Measurements from ENCODE around the gene FGFR2. TPM values are rescaled to one million over a fixed set of nuclear protein-coding genes. Genes with fewer than 3 reads are reported as not detected.

Gene FGFR2
- total RNA-seq, 1 donor from 2014 or later, result 22.6 TPM

DNA sequence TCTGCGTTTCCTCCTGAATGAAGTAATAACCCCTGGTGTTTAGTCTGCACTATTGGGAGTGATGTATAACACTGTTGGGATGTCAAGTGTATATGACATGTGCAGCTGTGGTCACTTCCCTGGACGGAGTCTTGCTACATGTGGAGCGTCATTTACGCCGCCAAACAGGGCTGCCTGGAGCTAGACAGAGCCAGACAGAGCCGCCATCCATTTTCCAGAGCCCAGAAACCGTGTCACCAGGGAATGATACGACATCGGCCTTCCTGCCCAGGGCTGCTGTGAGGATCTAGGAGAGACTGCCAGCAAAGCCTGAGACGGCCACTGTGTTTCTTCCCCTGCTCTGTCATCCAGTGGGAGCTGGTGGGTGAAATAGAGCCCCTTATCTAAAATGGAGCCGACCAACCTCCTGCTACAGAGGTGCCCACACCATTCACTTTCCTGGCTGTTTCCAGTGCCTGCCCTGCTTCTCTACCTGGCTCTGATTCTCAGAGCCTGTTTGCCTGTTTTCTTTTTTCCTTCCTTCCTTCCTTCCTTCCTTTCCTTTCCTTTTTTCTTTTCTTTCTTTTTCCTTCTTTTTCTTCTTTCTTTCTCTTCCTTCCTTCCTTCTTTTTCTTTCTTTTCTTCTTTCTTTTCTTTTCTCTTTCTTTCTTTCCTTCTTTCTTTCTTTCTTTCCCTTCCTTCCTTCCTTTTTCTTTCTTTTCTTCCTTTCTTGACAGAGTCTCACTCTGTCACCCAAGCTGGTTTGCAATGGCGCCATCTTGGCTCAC, 13.3 kb upstream of the FGFR2 start:
- ATAC-seq, result no peak
- no peak for DNase-seq (ENCODE audit: low spot score)

DNA sequence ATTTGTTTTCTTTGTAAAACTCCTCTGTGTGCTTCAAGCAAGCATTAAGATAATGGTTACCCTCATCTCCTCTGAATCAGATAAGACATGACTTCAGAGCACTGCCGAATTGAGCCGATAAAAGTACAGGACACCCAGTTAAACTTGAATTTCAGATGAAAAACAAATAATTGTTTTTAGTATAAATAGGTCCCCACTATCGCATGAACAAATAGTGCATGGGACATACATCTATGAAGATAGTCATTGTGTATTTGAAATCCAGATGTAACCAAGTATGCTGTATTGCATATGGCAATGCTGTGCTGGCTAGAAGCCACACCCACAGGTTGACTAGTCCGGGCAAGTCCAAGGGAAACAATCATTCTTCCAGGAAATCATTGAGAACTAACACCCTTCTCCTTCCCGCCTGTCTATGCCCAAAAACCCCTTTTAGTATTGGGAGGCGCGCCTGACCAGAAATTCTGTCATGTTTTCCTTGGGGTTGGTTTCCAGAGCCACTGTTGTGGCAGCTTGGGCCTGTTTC, 12.6 kb upstream of the FGFR2 start:
- DNase-seq (ENCODE audit: low spot score) (no peak), ATAC-seq (no peak)

DNA sequence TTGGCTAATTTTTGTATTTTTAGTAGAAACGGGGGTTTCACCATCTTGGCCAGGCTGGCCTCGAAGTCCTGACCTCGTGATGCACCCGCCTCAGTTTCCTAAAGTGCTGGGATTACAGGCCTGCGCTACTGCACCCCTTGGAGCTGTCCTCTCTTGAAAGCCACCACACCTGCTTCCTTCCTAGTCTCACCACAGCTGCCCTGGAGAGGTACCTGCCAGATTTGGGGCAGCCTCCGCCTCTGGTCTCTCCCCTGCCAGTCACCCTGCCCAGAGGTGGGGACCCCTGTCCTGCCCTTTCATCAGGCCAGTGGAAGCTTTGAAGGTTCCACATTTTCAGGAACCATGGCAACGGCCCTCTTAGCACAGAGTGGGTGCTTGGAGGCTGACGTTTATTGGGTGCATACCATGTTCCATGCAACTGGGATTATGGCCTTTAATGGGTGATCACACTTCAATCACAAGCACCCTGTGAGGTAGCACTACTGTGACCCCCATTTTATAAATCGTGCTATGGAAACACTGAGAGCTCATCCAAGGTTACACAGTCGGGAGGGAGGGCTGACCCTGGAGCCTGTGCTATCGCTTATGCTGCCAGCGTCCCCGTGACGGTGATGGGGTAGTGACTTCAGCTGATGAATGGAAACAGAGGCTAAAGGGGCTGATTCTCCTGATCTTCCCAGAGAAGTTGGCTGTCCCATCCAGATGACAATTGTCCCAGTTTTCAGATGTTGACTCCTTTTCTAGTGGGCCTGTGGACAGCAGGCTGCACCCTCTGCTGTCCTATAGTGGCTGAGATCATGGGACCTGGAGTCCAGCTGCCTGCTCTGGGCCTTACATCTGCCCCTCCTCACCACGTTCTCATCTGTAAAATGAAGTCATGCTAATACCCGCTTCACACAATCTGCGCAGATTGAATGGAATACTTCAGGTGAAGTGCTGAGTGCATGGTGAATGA, 11.5 kb upstream of the FGFR2 start:
- ATAC-seq (no peak), DNase-seq (ENCODE audit: low spot score) (peak; percentile 10)

DNA sequence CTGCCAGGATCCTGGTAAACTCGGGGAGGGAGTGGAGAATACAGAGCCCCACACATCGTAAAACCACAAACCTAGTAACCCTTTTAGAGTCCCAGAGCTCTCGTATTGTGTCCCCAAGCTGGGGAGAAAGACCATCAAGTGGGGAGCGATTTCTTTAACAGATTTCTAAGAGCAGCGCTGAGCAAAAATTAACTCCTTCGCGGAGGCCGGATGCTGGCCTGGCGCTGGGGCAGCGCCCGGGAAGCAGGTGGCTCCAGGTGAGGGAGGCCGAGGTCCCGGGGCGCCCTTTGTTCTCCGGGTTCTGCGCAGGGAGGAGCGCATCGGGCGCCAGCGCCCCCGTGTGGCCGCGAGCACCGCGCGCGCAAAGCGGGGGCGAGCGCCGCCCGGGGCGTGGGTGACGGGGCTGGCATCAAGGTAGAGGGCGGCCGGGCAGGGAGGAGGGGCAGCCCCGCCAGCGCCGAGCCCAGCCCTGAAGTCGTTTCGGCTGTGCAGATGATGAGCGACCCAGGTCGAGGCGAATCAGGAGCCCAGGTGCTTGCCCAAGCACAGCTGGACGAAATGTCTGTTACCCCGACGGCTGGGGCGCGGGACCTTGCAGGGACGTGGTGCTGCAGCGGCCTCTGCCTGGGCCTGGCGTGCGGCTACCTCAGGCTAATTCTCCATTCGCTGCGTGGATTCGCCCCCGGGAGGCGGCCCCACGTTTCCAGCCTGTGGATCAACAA, 10.4 kb upstream of the FGFR2 start:
- ATAC-seq, result peak; percentile 97
- DNase-seq (ENCODE audit: low spot score), result peak; percentile 69

DNA sequence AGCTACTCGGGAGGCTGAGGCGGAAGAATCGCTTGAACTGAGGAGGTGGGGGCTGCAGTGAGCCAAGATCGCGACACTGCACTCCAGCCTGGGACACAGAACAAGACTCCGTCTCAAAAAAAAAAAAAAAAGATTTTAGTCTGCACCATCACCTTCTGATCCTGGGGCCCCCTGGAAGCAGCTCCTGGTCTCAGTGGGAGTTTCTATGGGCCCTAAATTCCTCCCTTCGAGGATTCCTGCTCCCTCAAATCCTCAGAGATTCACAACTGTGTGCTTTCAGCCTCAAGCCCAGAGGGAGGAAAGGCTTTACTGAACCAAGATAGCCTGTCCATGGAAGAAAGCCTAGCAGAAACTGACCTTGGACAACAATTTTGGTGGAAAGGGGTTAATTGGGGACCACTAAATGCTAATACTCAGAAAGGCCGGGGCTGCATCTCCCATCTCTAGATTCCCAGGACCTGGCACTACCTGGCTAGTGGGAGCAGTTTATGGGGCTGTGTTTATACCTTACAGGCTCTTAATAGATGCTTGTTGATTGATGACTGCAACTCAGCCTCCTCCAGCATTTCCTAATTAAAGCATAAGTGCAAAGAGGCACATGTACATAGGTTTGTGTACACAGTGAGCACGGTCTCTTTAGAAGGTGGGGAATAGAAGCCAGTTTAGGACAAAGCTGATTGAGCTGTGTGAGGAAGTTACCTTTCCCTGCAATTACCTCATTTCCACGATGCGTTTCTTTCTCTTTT, 9.2 kb upstream of the FGFR2 start:
- ATAC-seq, result no peak
- no peak for DNase-seq (ENCODE audit: low spot score)

DNA sequence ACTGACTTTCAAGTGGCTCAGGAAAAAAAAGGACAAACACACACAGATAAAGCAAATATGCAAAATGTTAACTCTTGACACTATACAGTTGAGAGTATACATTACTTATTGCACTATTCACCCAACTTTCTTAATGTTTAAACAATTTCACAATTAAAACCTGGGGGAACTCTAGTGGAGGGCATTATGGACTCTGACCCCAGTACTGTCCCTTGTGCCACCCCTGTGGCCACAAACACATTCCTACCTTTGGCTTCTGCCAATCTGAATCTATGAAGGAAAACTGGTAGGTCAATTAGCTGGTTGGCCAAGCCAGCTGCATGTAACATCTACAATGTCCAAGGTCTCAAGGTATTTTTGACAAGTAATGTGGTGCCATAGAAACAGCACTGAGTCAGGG, 7.5 kb upstream of the FGFR2 start:
- ATAC-seq, result no peak
- DNase-seq (ENCODE audit: low spot score), result no peak

DNA sequence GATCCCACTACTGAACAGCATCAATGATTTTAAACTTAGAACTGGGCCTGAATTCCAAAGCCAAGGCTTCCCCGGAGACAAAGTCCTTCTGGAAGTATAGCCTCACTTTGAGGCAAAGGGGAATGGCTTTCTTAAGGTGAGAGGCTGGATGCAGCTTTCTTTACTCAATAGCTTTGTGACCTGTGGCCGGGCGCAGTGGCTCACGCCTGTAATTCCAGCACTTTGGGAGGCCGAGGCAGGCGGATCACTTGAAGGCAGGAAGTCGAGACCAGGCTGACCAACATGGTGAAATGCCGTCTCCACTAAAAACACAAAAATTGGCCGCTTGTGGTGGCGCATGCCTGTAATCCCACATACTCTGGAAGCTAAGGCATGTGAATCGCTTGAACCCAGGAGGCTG, 3.2 kb upstream of the FGFR2 start:
- no peak for DNase-seq (ENCODE audit: low spot score)
- ATAC-seq, result no peak

DNA sequence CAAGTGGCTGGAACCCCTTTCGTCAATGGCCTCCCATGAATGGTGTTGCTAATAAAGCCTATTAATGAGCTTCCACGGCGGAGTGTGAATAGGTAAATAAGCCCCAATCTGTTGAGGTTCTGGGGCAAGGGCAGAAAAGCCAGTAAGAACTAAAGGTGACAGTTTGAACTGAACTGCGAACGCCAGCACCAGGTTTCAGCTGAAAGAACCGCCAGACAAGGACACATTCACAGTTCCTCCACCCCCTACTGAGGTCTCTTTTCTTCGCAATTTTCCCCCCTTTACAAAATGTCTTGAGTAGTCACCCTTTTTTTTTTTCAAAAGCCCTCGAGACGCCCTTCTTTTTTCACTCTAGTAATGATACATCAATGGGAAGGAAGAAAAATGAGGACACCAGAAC, 2.4 kb upstream of the FGFR2 start:
- DNase-seq (ENCODE audit: low spot score) (no peak), ATAC-seq (no peak)

DNA sequence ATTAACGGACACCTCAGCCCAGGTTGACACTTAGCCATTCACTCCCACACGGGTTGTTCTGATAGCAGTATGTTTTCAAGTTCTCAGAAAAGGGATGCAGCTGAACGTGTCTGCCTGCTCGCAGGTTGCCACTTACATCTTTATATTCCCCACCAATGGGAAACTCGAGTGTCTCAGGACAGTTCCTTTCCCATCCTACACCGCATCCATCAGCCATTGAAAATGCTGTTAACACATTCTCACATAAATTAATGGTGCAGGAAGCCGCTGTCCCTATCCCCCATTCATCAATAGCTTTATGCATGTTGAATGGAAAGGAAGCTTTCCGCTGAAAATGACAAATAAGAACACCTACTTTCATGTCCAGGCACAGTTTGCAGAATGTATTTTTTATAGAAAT, 1.7 kb upstream of the FGFR2 start:
- ATAC-seq (no peak), DNase-seq (ENCODE audit: low spot score) (no peak)

DNA sequence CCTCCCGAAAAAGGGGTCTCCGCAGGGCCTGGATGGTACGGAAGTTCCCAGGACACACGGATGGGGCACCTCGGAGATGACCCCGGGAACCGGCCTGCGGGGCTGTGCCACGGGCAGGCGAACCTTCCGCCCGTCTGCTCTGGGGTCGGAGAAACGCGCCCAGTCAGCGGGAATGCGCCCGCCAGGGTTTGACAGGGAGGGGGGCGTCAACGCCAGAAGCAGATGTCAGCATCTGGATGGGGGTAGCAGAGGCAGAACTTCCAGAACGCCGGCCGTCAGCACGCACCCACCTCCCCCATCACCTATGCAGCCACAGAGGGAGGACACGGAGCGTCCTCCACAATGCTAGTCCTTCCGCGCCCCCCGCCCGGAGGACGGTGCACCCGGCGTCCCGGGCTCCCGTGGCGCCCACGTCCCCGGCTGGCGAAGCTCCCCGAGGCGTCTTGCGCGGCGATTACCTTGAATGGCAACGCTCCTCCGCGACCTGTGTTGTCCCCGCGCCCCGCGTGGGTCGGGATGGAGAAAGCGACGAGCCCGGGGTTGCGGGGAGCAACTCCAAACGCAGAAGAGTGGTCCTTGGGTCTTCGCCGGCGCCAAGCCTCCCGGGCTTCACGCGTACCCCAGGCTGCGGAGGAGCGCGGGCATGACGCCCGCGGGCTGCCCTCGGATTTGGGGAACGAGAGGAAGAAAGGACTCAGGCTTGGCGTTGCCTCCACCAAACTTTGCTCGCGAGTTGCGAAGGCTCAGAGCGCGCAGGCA, 561 bp downstream of the FGFR2 start:
- ATAC-seq (peak; percentile 4), DNase-seq (ENCODE audit: low spot score) (no peak)

DNA sequence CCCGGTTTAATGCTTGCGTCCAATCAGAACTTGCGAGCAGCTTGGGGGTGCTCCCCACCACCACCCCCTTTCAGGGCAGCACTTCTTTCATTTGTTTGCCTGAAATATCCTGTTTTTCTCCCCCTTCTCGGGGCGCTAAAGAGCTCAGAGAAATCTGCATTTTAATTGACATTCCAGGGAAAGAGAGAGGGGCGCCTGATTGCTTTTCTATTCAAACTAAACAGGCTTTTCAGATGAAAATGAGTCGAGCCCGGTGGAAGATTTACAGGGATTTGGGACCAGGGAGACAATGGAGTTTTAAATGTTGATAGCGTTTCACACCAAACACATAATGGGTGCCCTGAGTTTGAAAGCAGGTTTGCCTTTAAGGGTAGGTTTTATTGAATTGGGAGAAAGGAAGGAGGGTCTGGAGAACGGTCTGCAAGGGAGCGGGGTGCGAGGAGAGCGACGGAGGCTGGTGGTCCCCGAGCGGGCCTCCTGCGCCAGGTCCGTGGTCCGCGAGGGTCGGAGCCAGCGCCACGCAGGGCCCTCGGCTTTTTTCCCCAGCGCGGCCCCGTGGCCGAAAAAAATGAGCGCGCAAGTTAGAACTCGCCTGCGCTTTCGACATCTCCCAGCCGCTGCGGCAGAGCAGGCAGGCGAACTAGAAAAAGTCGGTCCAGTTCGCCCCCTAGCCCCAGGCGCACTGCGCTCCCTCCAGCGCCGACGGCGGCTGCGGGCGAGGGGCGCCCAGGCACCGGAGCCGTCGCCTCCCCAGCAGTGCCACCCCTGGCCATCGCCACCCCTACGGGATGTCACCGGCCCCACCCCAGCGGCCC, 1.3 kb downstream of the FGFR2 start:
- DNase-seq (ENCODE audit: low spot score) (peak; percentile 60), ATAC-seq (peak; percentile 63)

DNA sequence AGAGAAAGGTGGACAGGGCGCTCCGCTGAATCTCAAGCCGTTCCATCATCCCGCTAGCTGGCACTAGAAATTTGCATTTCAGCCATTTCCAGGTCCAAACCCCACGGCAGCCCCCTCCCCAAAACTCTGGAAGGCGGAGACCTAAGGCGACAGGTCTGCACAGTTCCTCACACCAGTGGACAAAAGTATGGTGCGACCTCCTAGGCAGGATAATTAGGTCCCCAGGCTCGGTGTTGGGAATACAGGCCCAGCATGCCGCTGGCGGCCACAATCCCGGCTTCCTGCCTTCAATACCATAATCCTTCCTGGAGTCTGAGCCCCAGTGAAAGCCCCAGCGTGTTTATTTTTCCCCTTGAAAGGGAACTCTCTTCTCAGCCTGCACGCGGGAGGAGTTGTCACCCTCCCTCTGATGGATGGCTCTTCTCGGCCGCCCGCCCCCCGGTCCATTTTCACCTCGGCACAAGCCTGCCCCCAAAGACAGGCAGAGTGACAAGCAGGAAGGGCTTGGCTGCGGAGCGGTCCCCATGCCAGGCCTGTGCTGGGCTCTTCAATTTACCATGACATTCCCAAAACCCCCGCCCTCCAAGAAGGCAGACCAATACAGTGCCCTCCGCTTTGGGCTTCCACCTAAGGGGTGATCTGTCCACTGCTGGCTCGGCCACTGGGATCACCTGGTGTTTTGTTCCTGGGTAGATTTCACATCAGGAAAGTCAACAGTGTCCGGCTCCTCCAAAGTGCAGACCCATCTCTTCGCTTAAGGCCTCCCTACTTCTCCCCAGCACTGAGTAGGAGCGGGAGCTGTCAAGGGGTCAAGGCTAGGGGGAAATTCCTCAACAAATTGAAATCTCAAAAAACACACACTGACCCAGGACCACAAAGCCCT, 2.2 kb downstream of the FGFR2 start:
- ATAC-seq, result no peak
- DNase-seq (ENCODE audit: low spot score), result no peak

DNA sequence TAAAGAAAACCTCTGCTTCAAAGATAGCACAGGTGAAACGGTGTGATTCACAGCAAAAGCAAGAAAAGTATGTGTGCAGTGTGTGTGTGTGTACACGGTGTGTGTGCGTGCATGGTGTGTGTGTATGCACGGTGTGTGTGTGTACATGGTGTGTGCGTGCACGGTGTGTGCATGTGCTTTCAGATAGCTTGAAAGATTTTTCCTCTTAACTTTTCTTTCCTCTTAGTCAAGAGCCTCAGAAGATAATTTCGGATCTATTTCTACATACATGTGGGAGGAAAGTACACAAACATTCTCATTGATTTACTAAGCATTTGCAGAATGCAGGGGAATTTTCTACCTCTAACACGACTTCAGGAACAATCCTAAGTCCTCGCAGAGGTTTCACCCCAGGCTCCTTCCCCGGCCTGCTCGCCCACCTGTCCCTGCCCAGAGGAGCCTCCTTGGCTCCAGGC, 2.9 kb downstream of the FGFR2 start:
- ATAC-seq, result no peak
- DNase-seq (ENCODE audit: low spot score), result no peak

DNA sequence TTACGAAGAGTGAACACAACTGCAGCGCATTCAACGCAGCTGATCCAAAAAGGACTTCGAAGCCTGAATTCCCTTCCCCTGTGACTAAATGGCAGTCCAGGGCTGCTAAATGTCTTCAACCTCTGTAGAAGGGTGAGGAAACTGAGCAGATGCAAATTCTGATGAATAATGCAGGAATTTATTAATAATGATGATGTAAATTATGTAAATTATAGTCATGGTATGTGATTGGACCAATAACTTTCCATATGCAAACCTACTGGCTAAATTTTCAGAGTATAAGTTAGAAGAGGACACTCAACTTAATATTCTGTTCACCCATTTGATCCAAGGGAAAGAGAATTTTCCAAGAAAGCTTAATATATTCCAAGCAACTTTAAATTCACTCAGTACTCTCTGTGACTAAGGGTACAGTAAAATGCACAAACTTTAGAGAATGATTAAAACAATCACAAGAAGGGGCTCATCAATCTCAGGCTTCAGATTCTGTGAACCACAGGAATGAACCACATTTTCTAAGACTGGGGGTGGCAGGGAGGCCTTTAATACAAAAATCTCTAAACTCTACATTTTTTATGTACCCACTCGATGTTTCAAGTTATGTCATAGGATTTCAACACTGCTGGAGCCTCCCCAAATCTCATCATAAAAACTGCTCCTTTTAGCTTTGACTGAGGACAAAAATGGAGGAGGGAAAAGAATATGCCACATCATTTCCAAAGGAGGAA, 3.5 kb downstream of the FGFR2 start:
- ATAC-seq (no peak), DNase-seq (ENCODE audit: low spot score) (no peak)

DNA sequence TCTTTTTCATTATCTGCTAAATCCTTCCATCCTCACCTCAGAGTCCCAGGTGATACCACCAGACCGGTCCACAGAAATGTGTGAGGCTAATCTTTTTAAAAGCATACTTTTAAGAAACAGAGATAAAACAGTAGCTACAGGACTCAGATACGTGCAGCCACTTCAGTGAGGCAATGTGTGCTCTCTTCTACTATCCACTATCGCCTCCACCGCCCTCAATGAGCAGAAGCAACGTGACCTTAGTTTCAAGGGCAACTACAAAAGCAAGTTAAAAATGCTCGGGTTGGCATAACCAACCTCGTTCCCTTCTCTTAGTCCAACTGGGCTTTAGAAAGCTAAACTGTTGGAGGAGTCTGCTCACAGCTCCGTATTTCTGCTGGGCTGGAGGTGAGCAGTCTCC, 4.2 kb downstream of the FGFR2 start:
- ATAC-seq, result no peak

DNA sequence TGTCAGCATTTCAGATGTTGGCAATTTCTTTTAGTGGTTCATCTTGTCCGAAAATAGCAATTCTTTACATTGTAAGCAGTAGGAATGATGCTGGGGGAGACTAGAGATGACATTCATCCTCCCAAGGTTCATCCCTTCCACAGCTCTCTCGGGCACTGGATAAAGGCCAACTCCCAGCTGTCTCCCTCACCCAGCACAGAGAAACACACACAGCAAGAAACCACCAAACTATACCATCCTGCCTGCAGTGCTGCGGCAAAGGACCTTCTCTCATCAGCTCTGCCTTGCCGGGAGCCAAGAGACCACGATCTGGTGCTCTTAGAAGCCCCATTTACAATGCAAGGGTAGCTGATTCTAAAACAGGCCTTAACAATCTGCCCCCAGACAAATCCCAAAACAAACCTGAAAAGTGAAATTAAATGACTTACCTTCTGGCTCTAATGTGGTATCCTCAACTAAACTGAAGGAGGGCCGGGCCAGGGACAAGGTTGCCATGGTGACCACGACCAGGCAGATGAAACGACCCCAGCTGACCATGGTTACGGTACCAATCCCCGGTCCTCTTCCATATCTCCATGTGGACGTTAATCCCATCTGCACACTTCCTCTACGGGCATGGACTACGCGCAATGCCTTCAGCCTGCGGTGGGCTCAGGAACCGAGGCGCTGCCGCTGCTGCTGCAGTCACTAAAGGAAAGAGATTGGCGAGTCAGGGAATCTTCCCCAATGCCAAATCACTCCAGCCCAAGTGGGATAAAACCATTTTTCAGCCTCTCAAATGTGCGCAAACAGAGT, 4.8 kb downstream of the FGFR2 start:
- no peak for DNase-seq (ENCODE audit: low spot score)
- no peak for ATAC-seq

More for the DNA sequence above, 4.2 kb downstream of the FGFR2 start:
- no peak for DNase-seq (ENCODE audit: low spot score)
